ENCODE data around the gene CDC6. TPM values are rescaled to one million over a fixed set of nuclear protein-coding genes. Genes with fewer than 3 reads are reported as not detected.

Gene CDC6, protein sequence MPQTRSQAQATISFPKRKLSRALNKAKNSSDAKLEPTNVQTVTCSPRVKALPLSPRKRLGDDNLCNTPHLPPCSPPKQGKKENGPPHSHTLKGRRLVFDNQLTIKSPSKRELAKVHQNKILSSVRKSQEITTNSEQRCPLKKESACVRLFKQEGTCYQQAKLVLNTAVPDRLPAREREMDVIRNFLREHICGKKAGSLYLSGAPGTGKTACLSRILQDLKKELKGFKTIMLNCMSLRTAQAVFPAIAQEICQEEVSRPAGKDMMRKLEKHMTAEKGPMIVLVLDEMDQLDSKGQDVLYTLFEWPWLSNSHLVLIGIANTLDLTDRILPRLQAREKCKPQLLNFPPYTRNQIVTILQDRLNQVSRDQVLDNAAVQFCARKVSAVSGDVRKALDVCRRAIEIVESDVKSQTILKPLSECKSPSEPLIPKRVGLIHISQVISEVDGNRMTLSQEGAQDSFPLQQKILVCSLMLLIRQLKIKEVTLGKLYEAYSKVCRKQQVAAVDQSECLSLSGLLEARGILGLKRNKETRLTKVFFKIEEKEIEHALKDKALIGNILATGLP
- total RNA-seq, result 1 to 10 TPM in 5 of 6 experiments, under 1 TPM in 1; 0.42 to 9.1 (median 3.1) TPM
- long read RNA-seq, result 0 reads

DNA sequence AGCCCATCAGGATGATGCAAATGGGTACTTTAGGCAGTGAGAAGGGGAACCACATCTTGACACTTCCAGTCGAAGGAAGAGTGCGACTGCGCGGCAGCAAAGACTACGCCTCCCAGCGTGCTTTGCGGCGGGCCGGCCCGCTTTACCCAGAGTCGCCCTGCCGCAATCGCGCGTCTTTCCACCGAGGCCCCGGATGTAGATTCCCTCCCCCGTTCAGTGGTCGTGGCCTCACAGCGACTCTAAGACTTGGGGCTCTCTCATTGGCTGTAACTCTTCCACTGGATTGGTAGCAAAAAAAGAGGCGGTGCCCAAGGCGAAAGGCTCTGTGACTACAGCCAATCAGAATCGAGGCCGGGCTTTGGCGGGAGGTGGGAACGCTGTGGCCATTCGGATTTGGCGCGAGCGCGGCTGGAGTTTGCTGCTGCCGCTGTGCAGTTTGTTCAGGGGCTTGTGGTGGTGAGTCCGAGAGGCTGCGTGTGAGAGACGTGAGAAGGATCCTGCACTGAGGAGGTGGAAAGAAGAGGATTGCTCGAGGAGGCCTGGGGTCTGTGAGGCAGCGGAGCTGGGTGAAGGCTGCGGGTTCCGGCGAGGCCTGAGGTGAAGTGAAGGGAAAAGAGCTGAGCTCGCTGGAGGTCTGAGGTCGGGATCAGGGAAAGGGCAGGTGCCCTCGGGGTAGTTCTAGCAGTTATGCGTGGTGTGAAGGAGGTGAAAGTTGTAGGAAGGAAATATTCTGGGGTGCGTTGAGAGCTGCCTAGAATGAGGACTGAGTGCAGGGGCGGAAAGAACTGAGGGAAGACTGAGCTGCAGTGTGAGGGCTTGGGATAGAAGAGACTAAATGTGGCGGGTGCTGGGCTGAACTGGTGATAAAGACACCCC lies at the start of gene CDC6:
TSS of gene CDC6 (plus strand) at position 386 of the 876 bp plus-strand sequence. CDS start 1,542 bp downstream, outside the sequence.
- peak; percentile 97 to 99 (median 98) for DNase-seq
- H3K4me3 ChIP-seq, result peak within 1 kb of the TSS; percentile 35 to 64 (median 62)
- no peaks in the 10 kb centered on the region for H3K27me3 ChIP-seq
- ATAC-seq, result peak; percentile 92 to 98 (median 97)
- 0% methylated on average over 27 of the region's 47 CpGs for WGBS (ENCODE audit: insufficient coverage, low coverage, low lambda C conversion rate, missing lambda C conversion rate)
- H3K27ac ChIP-seq, result peak within 1 kb of the TSS in 1 of 3 donors; percentile 35
- H3K4me1 ChIP-seq, result peaks cover 0 to 36% (median 8%) of the 10 kb centered on the region in 4 donors
- H3K9me3 ChIP-seq, result no peaks in the 10 kb centered on the region
- TF ChIP-seq POLR2A (IDR thresholded peaks at IDR 0.05), result peak; percentile 58
- TF ChIP-seq, protein P1, sequence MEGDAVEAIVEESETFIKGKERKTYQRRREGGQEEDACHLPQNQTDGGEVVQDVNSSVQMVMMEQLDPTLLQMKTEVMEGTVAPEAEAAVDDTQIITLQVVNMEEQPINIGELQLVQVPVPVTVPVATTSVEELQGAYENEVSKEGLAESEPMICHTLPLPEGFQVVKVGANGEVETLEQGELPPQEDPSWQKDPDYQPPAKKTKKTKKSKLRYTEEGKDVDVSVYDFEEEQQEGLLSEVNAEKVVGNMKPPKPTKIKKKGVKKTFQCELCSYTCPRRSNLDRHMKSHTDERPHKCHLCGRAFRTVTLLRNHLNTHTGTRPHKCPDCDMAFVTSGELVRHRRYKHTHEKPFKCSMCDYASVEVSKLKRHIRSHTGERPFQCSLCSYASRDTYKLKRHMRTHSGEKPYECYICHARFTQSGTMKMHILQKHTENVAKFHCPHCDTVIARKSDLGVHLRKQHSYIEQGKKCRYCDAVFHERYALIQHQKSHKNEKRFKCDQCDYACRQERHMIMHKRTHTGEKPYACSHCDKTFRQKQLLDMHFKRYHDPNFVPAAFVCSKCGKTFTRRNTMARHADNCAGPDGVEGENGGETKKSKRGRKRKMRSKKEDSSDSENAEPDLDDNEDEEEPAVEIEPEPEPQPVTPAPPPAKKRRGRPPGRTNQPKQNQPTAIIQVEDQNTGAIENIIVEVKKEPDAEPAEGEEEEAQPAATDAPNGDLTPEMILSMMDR (IDR thresholded peaks at IDR 0.05), result no peak
- no peaks in the 10 kb centered on the region for H3K36me3 ChIP-seq
- intact Hi-C loops (cut with DNase I), result no loop called here

DNA sequence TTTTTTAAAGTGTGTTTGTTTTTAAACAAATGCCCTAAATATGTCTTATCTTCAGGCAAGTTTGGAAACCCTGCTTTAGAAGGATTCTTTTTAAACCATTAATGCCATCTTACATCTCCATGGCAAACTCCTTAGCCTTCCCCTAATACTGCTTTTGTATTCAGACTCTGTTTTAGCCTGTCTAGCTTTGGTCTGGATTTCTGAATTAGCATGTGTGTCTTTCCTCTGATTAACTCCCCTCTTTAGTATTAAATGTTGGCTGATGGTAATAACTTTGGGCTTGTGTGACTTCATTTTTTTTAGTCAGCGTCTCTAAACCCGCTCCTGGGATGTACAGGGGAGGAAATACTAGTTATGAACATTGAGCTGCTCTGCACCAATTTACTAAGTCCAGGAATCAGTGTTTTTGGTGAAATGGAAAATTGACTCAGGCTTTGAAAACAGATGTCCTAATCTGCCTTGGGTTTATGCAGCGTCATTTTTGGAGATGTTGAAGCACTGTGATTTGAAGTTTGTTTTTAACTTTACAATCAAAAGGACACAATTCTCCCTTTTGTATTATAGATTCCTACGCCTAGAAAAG lies 46.3 kb upstream of the CDC6 start:
- H3K27ac ChIP-seq, result no peak overlapping the region
- no peak for TF ChIP-seq POLR2A (IDR thresholded peaks at IDR 0.05)
- TF ChIP-seq, protein P1 (IDR thresholded peaks at IDR 0.05), result no peak
- no peaks in the 10 kb centered on the region for H3K36me3 ChIP-seq
- intact Hi-C loops (cut with DNase I), result no loop called here
- no peaks in the 10 kb centered on the region for H3K4me1 ChIP-seq
- DNase-seq (no peak), ATAC-seq (no peak)
- H3K4me3 ChIP-seq, result no peak overlapping the region
- H3K9me3 ChIP-seq, result no peaks in the 10 kb centered on the region
- no peaks in the 10 kb centered on the region for H3K27me3 ChIP-seq
- WGBS (ENCODE audit: insufficient coverage, low coverage, low lambda C conversion rate, missing lambda C conversion rate), result 79% methylated on average over 4 of the region's 4 CpGs

DNA sequence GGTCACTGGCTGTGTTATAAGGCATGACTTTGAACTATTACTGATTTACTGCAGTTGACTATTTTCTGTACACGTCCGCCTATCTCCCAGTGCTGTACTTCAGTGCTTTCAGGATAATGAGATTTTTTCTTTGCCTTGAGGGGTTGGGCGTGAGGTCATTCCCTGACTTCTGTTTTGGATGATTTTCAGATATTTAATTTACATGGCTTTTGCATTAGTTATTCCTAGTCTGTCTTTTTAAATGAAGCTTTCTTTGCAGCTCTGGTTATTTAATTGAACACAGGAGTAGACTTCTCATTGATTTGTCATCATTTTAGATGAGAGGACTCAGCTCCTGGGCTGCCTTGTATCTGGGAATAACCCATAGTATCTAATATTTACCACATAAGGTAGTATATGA lies 44.9 kb upstream of the CDC6 start:
- no peak overlapping the region for H3K27ac ChIP-seq
- no peaks in the 10 kb centered on the region for H3K27me3 ChIP-seq
- H3K4me1 ChIP-seq, result no peaks in the 10 kb centered on the region
- H3K9me3 ChIP-seq, result no peaks in the 10 kb centered on the region
- TF ChIP-seq, protein P1 (IDR thresholded peaks at IDR 0.05), result no peak
- no peak for TF ChIP-seq POLR2A (IDR thresholded peaks at IDR 0.05)
- no peak for DNase-seq
- WGBS (ENCODE audit: insufficient coverage, low coverage, low lambda C conversion rate, missing lambda C conversion rate), result 92% methylated on average over 3 of the region's 3 CpGs
- intact Hi-C loops (cut with DNase I), result no loop called here
- H3K36me3 ChIP-seq, result no peaks in the 10 kb centered on the region
- no peak overlapping the region for H3K4me3 ChIP-seq
- no peak for ATAC-seq

- Histone ChIP-seq H3K9me3 (no peaks in the 10 kb centered on the region), H3K27ac (no peak overlapping the region), H3K4me1 (no peaks in the 10 kb centered on the region), H3K27me3 (no peaks in the 10 kb centered on the region), H3K36me3 (no peaks in the 10 kb centered on the region), H3K4me3 (no peak overlapping the region)
- 93% methylated on average over 2 of the region's 3 CpGs for WGBS (ENCODE audit: insufficient coverage, low coverage, low lambda C conversion rate, missing lambda C conversion rate)
- DNase-seq (no peak), ATAC-seq (no peak)
- no peak for TF ChIP-seq POLR2A (IDR thresholded peaks at IDR 0.05)
- TF ChIP-seq, protein P1 (IDR thresholded peaks at IDR 0.05), result no peak
- intact Hi-C loops (cut with DNase I), result no loop called here
These were observed 43.9 kb upstream of the CDC6 start for GRCh38 chr17:40243761-40244160.

Measured in right lobe of liver (tissue), 6 donors.